GM18526 (cell line): ENCODE data around the gene FSD1.

Experiments
- POLR2A ChIP-seq: IDR thresholded peaks from 3 replicates; pipeline ENCODE4 v1.6.1; 2011; ENCODE audit not compliant: insufficient read length; ENCODE audit errors: extremely low read depth

The FSD1 gene

GRCh38 chr19:4304538-4305256 is at the start of gene FSD1:
TSS of gene FSD1 (plus strand) at chr19:4304598. CDS start at chr19:4304747, 149 bp downstream.
- no peak for TF ChIP-seq POLR2A

DNA sequence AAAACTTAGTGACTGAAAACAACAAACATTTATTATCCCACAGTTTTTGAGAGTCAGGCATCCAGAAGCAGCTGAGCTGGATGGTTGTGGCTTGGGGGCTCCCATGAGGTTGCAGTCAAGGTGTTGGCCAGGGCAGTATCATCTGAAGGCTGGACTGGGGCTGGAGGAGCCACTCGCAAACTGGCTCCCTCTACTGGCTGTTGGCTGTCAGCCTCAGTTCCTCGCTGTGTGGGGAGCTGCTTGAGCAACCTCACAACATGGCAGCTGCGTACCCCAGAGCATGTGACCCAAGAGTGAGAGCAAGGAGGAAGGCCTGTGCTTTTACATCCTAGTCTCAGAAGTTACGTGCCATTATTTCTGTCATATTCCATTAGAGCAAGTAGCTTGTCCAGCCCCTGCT is 47.8 kb upstream of the FSD1 start:
- TF ChIP-seq POLR2A, result no peak

DNA sequence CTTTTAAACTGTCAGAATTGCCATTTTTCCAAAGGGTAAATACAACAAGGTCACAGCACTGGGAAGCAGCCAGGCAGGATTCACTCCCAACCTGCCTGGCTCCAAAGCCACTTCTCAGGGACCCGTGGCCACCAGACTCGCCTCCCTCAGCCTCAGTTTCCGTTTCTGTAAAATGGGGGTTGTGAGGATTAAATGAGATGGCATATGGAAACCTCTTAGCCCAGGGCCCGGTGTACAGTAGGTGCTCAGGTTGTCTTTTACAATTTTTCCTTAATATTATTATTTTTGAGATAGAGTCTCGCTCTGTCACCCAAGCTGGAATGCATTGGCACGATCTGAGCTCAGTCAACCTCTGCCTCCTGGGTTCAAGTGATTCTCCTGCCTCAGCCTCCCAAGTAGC is 47.4 kb upstream of the FSD1 start:
- TF ChIP-seq POLR2A, result no peak

GRCh38 chr19:4258181-4258580 is 46.2 kb upstream of the FSD1 start:
- no peak for TF ChIP-seq POLR2A

DNA sequence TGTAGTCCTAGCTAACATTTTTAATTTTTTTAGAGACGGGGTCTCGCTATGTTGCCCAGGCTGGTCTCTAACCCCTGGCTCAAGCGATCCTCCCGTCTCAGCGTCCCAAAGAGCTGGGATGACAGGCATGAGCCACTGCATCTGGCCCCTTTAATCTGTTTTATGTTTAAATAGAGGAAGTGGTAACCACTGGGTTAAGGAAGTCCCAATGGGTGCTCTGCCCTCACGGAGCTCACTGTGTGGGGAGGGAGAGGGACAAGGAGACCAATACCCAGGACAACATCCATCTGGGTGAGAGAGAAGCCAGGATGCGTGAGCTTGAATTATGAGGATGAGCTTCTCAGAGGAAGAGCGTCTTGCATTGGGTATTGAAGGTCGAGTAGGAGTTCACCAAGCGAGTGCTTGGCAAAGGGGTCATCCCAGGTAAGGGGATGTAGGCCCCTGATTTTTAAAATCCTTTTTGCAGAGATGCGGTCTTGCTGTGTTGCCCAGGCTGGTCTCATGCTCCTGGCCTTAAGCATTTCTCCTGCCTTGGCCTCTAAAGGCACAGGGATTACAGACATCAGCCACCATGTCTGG is 43.7 kb upstream of the FSD1 start:
- TF ChIP-seq POLR2A, result no peak

- TF ChIP-seq POLR2A, result no peak
These were observed 39.6 kb upstream of the FSD1 start for GRCh38 chr19:4264812-4265211.

DNA sequence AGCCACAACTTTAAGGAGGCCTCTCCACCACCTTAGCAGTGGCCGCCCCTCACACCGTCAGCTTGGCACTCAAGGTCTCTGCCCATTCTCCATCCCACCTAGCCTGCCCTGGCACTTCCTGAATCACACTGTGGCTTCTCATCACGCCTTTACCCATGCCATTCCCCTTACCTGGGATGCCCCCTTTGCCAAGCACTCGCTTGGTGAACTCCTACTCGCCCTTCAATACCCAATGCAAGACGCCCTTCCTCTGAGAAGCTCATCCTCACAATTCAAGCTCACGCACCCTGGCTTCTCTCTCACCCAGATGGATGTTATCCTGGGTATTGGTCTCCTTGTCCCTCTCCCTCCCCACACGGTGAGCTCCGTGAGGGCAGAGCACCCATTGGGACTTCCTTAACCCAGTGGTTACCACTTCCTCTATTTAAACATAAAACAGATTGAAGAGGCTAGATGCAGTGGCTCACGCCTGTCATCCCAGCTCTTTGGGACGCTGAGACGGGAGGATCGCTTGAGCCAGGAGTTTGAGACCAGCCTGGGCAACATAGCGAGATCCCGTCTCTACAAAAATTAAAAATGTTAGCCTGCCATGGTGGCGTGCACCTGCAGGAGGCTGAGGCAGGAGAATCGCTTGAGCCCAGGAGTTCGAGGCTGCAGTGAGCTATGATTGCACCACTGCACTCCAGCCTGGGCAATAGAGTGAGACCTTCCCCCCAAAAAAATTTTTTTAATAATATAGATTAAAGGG is 38.0 kb upstream of the FSD1 start:
- no peak for TF ChIP-seq POLR2A

DNA sequence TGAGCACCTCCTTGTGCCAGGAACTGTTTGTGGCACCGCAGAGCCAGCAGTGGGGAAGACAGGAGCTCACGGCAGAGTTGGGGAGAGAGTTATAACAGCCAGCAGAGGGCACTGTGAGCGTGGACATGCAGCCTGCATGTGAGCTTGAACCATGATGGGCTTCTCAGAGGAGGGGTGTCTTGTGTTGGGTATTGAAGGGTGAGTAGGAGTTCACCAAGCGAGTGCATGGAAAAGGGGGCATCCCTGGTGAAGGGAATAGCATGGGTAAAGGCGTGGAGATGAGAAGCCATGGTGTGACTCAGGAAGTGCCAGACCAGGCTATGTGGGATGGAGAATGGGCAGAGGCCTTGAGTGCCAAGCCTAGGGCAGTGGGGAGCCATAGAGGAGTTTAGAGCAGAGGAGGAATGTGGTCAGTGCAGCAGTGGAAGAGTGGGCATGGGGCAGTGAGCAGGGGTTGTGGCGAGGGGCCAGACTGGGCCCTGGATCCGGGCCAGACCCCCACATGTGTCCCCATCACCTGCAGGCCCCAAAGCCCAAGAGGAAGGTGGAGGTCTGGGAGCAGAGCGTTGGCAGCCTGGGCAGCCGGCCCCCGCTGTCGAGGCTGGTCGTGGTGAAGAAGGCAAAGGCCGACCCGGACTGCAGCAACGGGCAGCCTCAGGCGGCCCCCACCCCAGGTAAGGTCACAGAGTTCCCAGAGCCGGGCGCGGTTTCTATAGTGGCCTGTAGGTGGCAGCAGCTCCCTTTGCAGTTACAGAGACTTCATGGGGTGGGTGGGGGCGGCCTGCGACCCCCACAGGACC is 37.1 kb upstream of the FSD1 start:
- no peak for TF ChIP-seq POLR2A

DNA sequence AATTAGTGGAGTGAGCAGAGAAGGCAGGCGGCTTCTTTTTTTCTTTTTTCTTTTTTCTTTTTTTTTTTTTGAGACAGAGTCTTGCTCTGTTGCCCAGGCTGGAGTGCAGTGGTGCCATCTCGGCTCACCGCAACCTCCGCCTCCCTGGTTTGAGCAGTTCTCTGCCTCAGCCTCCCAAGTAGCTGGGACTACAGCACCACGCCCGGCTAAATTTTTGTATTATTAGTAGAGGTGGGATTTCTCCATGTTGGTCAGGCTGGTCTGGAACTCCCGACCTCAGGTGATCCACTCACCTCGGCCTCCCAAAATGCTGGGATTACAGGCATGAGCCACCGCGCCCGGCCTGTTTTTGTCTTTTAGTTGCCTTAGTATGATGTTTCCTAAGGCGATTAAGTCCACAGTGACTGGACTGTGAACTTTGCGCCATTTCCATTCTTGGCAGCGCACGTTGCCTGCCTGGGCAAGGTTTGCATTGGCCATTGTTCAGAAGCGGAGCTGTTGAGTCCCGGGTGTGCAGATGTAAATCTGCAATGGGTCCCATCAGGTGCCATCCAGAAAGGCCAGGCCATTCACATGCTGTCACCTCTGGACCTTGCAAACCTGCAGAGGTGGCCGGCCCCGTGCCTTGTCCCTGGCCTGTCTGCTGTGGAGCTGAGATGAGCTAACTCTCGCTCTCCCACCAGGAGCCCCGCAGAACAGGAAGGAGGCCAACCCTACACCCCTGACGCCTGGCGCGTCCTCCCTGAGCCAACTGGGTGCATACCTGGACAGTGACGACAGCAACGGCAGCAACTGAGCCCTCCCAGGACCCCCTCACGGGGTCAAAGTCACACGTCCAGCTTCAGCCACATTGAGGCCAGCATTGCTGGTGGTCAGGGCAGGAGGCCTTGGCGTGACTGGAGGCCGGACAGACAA is 36.2 kb upstream of the FSD1 start:
- no peak for TF ChIP-seq POLR2A

DNA sequence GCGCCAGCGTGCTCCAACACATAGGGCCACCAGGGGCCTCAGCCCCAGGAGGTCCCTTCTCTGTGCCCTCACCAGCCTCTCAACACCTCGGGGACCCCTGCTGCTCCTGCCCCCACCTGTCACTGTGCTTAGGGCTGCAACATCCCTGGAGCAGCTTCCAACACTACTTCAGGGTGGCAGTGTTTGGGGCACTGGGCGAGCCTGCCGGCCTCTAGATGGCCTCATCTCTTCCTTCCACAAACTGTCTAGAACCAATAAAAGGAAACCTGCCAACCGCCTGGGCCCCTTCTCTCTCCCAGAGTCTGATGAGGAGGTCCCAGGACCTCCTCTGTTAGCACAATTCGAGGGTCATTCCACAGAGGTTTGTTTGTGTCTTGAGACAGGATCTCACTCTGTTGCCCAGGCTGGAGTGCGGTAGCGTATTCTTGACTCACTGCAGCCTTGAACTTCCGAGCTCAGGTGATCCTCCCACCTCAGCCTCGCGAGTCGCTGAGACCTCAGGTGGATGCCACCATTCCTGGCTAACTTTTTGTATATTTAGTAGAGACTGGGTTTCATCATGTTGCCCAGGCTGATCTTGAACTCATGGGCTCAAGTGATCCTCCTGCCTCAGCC is 35.5 kb upstream of the FSD1 start:
- no peak for TF ChIP-seq POLR2A

DNA sequence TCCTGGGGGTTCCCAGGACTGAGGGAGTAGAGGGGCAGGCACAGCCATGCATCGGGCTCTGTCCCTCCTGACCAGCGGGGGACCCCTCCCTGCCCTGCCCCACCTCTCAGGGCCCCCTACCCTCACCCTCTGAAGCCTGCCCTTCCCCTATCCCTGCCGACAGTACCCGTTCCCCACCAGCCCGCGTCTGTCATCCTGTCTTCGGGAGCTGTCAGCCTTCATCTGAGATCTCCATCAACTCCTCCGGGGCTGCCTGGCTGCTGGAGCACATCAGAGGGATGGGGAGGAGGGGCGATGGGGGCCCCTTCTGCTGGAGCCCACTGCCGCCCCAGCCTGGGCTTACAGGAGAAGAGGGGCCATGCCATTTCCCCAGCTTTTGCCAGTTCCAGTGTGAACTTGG is 31.5 kb upstream of the FSD1 start:
- no peak for TF ChIP-seq POLR2A

GRCh38 chr19:4277191-4277696 is 27.2 kb upstream of the FSD1 start:
- TF ChIP-seq POLR2A, result no peak

DNA sequence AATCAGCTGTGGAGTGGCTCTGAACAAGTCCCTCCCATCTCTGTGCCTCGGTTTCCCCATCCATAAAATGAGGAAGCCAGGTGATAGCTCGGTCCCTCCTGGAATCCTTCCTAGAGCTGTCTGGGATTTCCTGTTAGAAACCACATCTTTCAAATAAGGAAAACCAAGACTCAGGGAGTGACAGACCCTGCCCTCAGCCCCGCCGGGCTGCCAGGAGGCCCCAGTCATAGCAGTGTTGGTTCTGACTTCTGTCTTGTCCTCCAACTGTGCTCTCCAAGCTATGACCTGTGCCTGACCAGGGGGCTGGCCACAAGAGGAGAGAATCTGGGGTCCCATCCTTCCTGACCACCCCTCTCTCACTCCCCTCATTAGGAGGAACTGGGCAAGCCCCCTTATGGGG is 26.4 kb upstream of the FSD1 start:
- no peak for TF ChIP-seq POLR2A
